ENCODE measurements around the gene MRAS. TPM values are rescaled to one million over a fixed set of nuclear protein-coding genes. Genes with fewer than 3 reads are reported as not detected.

MRAS gene
- total RNA-seq, 1 donor from 2014 or later, result 55.4 TPM

DNA sequence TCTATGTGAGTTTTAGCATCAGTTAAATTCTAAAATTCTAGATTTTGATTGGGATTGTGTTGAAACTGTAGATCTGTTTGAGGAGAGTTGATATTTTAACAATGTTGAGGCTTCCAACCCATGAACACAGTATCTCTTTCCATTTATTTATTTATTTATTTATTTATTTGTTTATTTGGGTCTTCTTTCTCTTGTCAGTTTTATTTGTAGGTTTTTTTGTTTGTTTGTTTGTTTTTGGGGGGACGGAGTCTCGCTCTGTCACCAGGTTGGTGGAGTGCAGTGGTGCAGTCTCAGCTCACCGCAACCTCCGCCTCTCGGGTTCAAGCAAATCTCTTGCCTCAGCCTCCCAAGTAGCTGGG, 25.3 kb downstream of the MRAS start:
- no peak overlapping the region for H2AFZ ChIP-seq (ENCODE audit: low read depth, low read length)
- H3K36me3 ChIP-seq (ENCODE audit: insufficient read depth, low read length), result peaks cover 4% of the 10 kb centered on the region
- no peaks in the 10 kb centered on the region for H3K4me1 ChIP-seq (ENCODE audit: insufficient read depth, low read length)
- no peaks in the 10 kb centered on the region for H3K9me3 ChIP-seq (ENCODE audit: insufficient read depth, low read depth, low read length)
- Mint-ChIP-seq H3K27ac (ENCODE audit: unreplicated experiment) (no peak overlapping the region), H3K27me3 (ENCODE audit: low read depth, unreplicated experiment) (peaks cover 2% of the 10 kb centered on the region), H3K36me3 (ENCODE audit: low read depth, unreplicated experiment) (peaks cover 23% of the 10 kb centered on the region), H3K4me3 (ENCODE audit: unreplicated experiment) (no peak overlapping the region), H3K4me1 (ENCODE audit: low read depth, unreplicated experiment) (peaks cover 2% of the 10 kb centered on the region), H3K9me3 (ENCODE audit: unreplicated experiment) (no peaks in the 10 kb centered on the region)
- DNase-seq (ENCODE audit: low read depth) (no peak), FAIRE-seq (no peak)
- H4K20me1 ChIP-seq (ENCODE audit: insufficient read depth, low read length), result peaks cover 21% of the 10 kb centered on the region
- H3K4me3 ChIP-seq (ENCODE audit: insufficient read depth, low read depth, low read length), result no peak overlapping the region
- peaks cover 4% of the 10 kb centered on the region for H3K79me2 ChIP-seq (ENCODE audit: insufficient read depth, low read length)
- H3K27ac ChIP-seq (ENCODE audit: low read depth, low read length), result no peak overlapping the region
- H3K9ac ChIP-seq (ENCODE audit: low read length), result no peak overlapping the region
- no peaks in the 10 kb centered on the region for H3K27me3 ChIP-seq (ENCODE audit: insufficient read depth, low read length)
- TF ChIP-seq, protein P1, sequence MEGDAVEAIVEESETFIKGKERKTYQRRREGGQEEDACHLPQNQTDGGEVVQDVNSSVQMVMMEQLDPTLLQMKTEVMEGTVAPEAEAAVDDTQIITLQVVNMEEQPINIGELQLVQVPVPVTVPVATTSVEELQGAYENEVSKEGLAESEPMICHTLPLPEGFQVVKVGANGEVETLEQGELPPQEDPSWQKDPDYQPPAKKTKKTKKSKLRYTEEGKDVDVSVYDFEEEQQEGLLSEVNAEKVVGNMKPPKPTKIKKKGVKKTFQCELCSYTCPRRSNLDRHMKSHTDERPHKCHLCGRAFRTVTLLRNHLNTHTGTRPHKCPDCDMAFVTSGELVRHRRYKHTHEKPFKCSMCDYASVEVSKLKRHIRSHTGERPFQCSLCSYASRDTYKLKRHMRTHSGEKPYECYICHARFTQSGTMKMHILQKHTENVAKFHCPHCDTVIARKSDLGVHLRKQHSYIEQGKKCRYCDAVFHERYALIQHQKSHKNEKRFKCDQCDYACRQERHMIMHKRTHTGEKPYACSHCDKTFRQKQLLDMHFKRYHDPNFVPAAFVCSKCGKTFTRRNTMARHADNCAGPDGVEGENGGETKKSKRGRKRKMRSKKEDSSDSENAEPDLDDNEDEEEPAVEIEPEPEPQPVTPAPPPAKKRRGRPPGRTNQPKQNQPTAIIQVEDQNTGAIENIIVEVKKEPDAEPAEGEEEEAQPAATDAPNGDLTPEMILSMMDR (IDR thresholded peaks at IDR 0.05; ENCODE audit: insufficient read depth, low read depth, low read length), result no peak
- TF ChIP-seq EZH2 (IDR thresholded peaks at IDR 0.05; ENCODE audit: insufficient read depth, low read length), result no peak
- H3K4me2 ChIP-seq (ENCODE audit: low read length), result no peak overlapping the region

DNA sequence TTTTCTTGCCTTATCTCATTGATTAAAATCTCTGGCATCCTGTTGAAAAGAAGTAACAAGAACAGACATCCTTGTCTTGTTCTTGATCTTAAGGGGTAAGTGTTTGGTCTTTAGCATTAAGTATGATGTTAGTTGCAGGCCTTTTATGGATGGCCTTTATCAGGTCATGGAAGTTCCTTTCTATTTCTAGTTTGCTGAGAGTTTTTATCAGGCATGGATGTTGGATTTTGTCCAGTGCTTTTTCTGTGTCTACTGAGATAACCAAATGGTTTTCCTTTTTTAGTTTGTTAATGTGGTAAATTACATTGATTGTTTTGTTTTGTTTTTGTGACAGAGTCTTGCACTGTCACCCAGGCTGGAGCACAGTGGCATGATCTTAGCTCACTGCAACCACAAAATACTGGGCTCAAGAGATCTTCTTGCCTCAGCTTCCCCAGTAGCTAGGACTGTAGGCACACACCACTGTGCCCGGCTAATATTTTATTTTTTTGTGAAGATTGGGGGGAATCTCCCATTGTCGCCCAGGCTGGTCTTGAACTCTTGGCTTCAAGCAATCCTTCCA, 26.3 kb downstream of the MRAS start:
- Histone ChIP-seq H3K27ac (ENCODE audit: low read depth, low read length) (no peak overlapping the region), H2AFZ (ENCODE audit: low read depth, low read length) (no peak overlapping the region), H3K9ac (ENCODE audit: low read length) (no peak overlapping the region), H3K4me1 (ENCODE audit: insufficient read depth, low read length) (no peaks in the 10 kb centered on the region), H4K20me1 (ENCODE audit: insufficient read depth, low read length) (peaks cover 11% of the 10 kb centered on the region), H3K36me3 (ENCODE audit: insufficient read depth, low read length) (peaks cover 4% of the 10 kb centered on the region), H3K79me2 (ENCODE audit: insufficient read depth, low read length) (peaks cover 4% of the 10 kb centered on the region), H3K27me3 (ENCODE audit: insufficient read depth, low read length) (no peaks in the 10 kb centered on the region), H3K4me2 (ENCODE audit: low read length) (no peak overlapping the region), H3K4me3 (ENCODE audit: insufficient read depth, low read depth, low read length) (no peak overlapping the region), H3K9me3 (ENCODE audit: insufficient read depth, low read depth, low read length) (no peaks in the 10 kb centered on the region)
- TF ChIP-seq EZH2 (IDR thresholded peaks at IDR 0.05; ENCODE audit: insufficient read depth, low read length), result no peak
- TF ChIP-seq, protein P1 (IDR thresholded peaks at IDR 0.05; ENCODE audit: insufficient read depth, low read depth, low read length), result no peak
- DNase-seq (ENCODE audit: low read depth) (no peak), FAIRE-seq (peak; percentile 78)
- Mint-ChIP-seq H3K36me3 (ENCODE audit: low read depth, unreplicated experiment) (peaks cover 24% of the 10 kb centered on the region), H3K4me1 (ENCODE audit: low read depth, unreplicated experiment) (peaks cover 2% of the 10 kb centered on the region), H3K4me3 (ENCODE audit: unreplicated experiment) (no peak overlapping the region), H3K27me3 (ENCODE audit: low read depth, unreplicated experiment) (peaks cover 2% of the 10 kb centered on the region), H3K9me3 (ENCODE audit: unreplicated experiment) (no peaks in the 10 kb centered on the region), H3K27ac (ENCODE audit: unreplicated experiment) (no peak overlapping the region)

DNA sequence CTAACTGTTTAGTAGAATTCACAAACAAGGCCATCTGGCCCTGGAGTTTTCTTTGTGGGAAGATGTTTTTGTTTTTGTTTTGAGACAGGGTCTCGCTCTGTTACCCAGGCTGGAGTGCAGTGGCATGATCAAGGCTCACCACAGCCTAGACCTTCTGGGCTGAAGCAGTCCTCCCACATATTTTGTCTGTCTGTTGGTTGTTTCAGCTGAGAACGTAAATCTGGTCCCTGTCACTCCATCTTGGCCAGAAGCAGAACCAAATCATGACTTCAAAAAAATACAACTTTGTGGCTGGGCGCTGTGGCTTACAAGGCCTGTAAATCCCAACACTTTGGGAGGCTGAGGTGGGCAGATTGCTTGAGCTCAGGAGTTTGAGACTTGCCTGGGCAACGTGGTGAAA, 27.1 kb downstream of the MRAS start:
- FAIRE-seq (no peak), DNase-seq (ENCODE audit: low read depth) (no peak)
- Histone ChIP-seq H2AFZ (ENCODE audit: low read depth, low read length) (no peak overlapping the region), H3K4me2 (ENCODE audit: low read length) (no peak overlapping the region), H3K27me3 (ENCODE audit: insufficient read depth, low read length) (no peaks in the 10 kb centered on the region), H3K79me2 (ENCODE audit: insufficient read depth, low read length) (peaks cover 4% of the 10 kb centered on the region), H3K4me1 (ENCODE audit: insufficient read depth, low read length) (no peaks in the 10 kb centered on the region), H3K4me3 (ENCODE audit: insufficient read depth, low read depth, low read length) (no peak overlapping the region), H3K27ac (ENCODE audit: low read depth, low read length) (no peak overlapping the region), H3K36me3 (ENCODE audit: insufficient read depth, low read length) (peaks cover 4% of the 10 kb centered on the region), H3K9me3 (ENCODE audit: insufficient read depth, low read depth, low read length) (no peaks in the 10 kb centered on the region), H3K9ac (ENCODE audit: low read length) (no peak overlapping the region), H4K20me1 (ENCODE audit: insufficient read depth, low read length) (peaks cover 11% of the 10 kb centered on the region)
- H3K36me3 Mint-ChIP-seq (ENCODE audit: low read depth, unreplicated experiment), result peaks cover 24% of the 10 kb centered on the region
- peaks cover 2% of the 10 kb centered on the region for H3K4me1 Mint-ChIP-seq (ENCODE audit: low read depth, unreplicated experiment)
- H3K9me3 Mint-ChIP-seq (ENCODE audit: unreplicated experiment), result no peaks in the 10 kb centered on the region
- H3K27me3 Mint-ChIP-seq (ENCODE audit: low read depth, unreplicated experiment), result peaks cover 2% of the 10 kb centered on the region
- H3K4me3 Mint-ChIP-seq (ENCODE audit: unreplicated experiment), result no peak overlapping the region
- TF ChIP-seq, protein P1 (IDR thresholded peaks at IDR 0.05; ENCODE audit: insufficient read depth, low read depth, low read length), result no peak
- no peak for TF ChIP-seq EZH2 (IDR thresholded peaks at IDR 0.05; ENCODE audit: insufficient read depth, low read length)
- no peak overlapping the region for H3K27ac Mint-ChIP-seq (ENCODE audit: unreplicated experiment)
